Measurements from ENCODE around the gene E2F1. TPM values are rescaled to one million over a fixed set of nuclear protein-coding genes. Genes with fewer than 3 reads are reported as not detected.

E2F1 gene, protein sequence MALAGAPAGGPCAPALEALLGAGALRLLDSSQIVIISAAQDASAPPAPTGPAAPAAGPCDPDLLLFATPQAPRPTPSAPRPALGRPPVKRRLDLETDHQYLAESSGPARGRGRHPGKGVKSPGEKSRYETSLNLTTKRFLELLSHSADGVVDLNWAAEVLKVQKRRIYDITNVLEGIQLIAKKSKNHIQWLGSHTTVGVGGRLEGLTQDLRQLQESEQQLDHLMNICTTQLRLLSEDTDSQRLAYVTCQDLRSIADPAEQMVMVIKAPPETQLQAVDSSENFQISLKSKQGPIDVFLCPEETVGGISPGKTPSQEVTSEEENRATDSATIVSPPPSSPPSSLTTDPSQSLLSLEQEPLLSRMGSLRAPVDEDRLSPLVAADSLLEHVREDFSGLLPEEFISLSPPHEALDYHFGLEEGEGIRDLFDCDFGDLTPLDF
- total RNA-seq (10 to 100 TPM in 1 of 2 donors, 1 to 10 TPM in 1; 3.4 to 10.9 TPM), polyA plus RNA-seq (ENCODE audit: insufficient read length in 2 of 2) (10 to 100 TPM in 1 of 2 donors, 1 to 10 TPM in 1; 9.8 to 11.4 TPM)
- long read RNA-seq, donor 1, partial matches to known transcripts = 0 of 3 reads
- long read RNA-seq, donor 1, other reads (novel, unspliced or antisense) = 0 of 3 reads
- long read RNA-seq, donor 2, partial matches to known transcripts = 0 of 1 reads
- long read RNA-seq, donor 2, other reads (novel, unspliced or antisense) = 0 of 1 reads
- long read RNA-seq, donor 3, partial matches to known transcripts = 0 of 4 reads
- long read RNA-seq, donor 3, other reads (novel, unspliced or antisense) = 0 of 4 reads
- long read RNA-seq, donor 4, transcript E2F1-201 (7 exons, 2,503 nt) = major isoform, 5 of 5 reads
- long read RNA-seq, donor 4, partial matches to known transcripts = 0 of 5 reads
- long read RNA-seq, donor 4, other reads (novel, unspliced or antisense) = 0 of 5 reads

DNA sequence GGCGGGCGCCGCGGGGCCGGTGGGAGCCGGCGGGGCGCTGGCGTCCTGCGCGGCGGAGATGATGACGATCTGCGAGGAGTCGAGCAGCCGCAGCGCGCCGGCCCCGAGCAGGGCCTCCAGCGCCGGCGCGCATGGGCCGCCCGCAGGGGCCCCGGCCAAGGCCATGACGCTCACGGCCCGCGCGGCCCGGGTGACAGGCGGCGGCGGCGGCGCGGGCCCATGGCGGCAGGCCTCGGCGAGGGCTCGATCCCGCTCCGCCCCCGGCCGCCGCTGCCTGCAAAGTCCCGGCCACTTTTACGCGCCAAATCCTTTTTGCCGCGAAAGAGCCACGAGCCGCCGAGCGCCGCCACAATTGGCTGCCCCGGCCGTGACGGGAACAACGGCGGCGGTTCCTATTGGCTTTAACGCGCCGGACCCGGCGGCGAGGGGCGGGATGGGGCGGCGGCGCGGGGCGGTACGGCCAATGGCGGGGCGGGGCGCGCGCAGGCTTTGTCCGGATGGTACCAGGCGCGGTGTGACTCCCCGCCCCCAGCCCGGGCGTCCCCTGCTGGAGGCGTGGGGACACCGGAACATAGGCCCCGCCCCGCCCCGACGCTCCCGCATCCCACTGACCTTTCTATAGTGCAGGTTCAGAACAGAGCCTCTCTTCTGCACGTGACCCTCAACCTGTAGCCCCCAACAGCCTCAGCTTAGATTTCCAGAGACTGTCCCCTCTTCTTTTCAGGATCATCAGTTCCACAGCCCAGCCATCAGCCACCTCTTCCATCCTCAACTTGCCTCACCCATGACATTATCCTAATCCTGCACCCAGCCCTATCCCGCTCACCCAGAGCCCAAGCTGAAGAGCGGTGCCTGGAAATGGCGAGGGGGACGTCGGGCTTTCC is at the start of gene E2F1:
Gene E2F1, minus strand, starts transcription at position 286 of the 884 bp plus-strand sequence. Its CDS starts 121 bp downstream, at position 165.
- H3K4me3 ChIP-seq (ENCODE audit: low read depth, low read length) = peak within 1 kb of the TSS; percentile 46
- H3K4me1 ChIP-seq (ENCODE audit: control insufficient read depth, insufficient read depth, low read length) = peaks cover 20% of the 10 kb centered on the region
- peak within 1 kb of the TSS; percentile 41 for H3K27ac ChIP-seq (ENCODE audit: low read depth, low read length)
- no peaks in the 10 kb centered on the region for H3K36me3 ChIP-seq (ENCODE audit: control insufficient read depth, insufficient read depth, low read length)
- peak; percentile 63 to 98 (median 92) for DNase-seq (ENCODE audit: low read depth in 4 of 6, low spot score in 6 of 6)
- no peaks in the 10 kb centered on the region for H3K9me3 ChIP-seq (ENCODE audit: control insufficient read depth, insufficient read depth, low read length)
- no peaks in the 10 kb centered on the region for H3K27me3 ChIP-seq (ENCODE audit: control insufficient read depth, insufficient read depth, low read length)
- WGBS (ENCODE audit: insufficient coverage) = 2% methylated on average over 101 of the region's 101 CpGs

DNA sequence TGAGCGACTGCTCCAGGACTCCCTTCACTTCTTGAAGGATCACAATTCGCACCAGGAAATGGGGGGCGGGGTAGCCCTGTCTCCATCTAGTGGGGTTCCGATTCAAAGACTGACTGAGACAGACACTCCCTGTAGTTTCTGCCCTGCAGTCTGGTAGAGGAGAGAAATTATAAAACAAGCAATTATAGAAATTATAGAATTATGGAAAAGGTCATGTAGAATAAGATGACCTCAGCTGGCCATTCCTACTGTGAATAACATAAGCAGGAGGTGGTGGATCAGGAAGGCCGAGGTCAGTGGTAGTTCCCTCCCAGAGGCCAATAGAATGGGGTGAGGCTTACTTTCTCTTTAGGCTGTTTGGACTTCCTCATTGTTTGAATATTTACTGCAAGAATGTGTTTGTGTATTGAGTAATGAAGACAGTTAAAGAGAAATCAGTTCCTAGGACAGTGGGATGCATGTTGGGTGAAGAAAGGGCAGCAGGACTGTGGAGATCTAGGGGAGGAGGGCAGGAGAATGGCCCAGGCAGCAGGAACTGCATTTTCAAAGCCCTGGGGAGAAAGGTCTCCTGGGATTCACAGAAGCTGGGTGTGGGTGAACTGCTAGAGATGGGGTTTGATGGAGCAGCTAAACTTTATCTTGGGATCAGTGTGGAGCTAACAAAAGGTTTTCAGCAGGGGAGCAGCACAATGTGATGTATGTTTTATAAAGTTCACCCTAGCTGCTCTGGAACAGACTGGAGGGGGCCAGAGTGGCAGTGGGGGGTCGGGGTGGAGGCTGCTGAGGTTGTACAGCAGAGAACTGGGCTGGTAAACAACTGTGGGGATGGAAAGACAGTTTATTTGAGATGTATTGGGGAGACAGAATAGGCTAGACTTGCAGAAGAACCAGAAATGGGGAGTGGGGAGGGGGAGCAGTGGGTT is 47.7 kb upstream of the E2F1 start:
- Histone ChIP-seq H3K27ac (ENCODE audit: low read depth, low read length) (peak overlapping the region; percentile 80), H3K36me3 (ENCODE audit: control insufficient read depth, insufficient read depth, low read length) (no peaks in the 10 kb centered on the region), H3K4me1 (ENCODE audit: control insufficient read depth, insufficient read depth, low read length) (peaks cover 32% of the 10 kb centered on the region), H3K9me3 (ENCODE audit: control insufficient read depth, insufficient read depth, low read length) (no peaks in the 10 kb centered on the region), H3K27me3 (ENCODE audit: control insufficient read depth, insufficient read depth, low read length) (no peaks in the 10 kb centered on the region), H3K4me3 (ENCODE audit: low read depth, low read length) (no peak overlapping the region)
- DNase-seq (ENCODE audit: low read depth in 4 of 6, low spot score in 6 of 6) = peak in 1 of 6 donors; percentile 35
- WGBS (ENCODE audit: insufficient coverage) = 65% methylated on average over 4 of the region's 6 CpGs

DNA sequence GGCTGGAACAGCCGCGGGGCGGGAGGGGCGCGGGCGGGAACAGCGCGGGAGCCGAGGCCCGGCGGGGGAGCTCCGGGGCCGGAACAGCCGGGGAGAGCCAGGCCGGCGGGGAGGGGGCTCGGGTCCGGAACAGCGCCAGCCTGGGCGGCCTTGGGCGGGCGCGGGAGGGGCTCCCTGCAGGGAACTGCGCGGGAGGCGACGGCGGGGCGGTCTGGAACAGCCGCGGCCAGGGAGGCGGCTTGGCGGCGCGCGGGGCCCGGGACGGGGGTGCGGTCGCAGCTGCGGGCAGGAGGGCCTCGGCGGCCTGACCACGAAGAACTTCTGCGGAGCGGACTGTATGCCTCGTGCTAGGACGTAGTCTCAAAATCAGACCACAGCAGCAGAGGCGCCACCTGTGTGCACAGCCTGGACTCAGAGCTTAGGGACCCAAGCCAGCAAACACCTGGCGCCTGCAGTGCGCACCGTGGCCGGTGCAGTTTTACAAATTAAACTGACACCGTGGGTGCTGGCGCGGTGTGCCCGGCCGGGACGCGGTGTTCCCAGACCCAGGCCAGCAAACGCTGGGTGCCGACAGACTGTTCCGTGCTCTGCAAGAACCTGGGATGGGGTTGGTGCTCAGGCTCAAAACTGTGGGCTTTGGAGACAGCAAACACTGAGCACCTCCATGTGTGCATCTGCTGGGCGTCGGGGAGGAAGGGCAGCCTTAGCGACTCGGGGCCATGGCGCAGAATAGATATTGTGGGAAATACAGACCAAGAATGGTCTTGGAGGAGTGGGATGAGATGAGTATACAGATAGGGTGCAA is 46.2 kb upstream of the E2F1 start:
- WGBS (ENCODE audit: insufficient coverage) = under 1% methylated on average over 68 of the region's 68 CpGs
- peak in 3 of 6 donors; percentile 11 to 59 (median 17) for DNase-seq (ENCODE audit: low read depth in 4 of 6, low spot score in 6 of 6)
- peak overlapping the region; percentile 60 for H3K4me3 ChIP-seq (ENCODE audit: low read depth, low read length)
- no peaks in the 10 kb centered on the region for H3K9me3 ChIP-seq (ENCODE audit: control insufficient read depth, insufficient read depth, low read length)
- H3K27me3 ChIP-seq (ENCODE audit: control insufficient read depth, insufficient read depth, low read length) = no peaks in the 10 kb centered on the region
- peaks cover 32% of the 10 kb centered on the region for H3K4me1 ChIP-seq (ENCODE audit: control insufficient read depth, insufficient read depth, low read length)
- peak overlapping the region; percentile 88 for H3K27ac ChIP-seq (ENCODE audit: low read depth, low read length)
- H3K36me3 ChIP-seq (ENCODE audit: control insufficient read depth, insufficient read depth, low read length) = no peaks in the 10 kb centered on the region

DNA sequence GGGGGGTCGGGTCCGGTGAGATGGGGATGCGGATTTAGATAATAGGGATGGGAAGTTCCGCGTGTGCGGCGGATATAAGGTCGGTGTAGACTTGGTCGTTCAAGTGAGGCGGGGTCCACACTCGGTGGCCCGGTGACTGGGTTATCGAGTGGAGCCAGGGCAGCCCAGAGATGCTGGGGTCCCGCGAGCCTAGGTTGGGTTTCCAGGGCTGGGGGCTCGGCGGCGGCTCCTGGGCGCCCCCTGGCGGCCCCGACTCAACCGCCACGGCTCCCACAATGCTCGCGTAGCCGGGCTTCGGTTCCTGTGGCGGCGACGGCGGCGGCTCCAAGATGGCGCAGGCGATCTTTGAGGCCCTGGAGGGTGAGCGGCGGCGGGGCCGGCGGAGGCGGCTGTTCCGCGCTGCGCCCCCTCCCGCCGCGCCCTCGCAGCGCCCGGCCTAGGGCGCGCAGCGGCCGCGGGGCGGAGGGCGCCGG is 45.5 kb upstream of the E2F1 start, which contains the start of gene ZNF341:
Gene ZNF341, plus strand, starts transcription at position 304 of the 473 bp plus-strand sequence. Its CDS starts 26 bp downstream, at position 330.
- peak within 1 kb of the TSS; percentile 92 for H3K27ac ChIP-seq (ENCODE audit: low read depth, low read length)
- 3% methylated on average over 57 of the region's 57 CpGs for WGBS (ENCODE audit: insufficient coverage)
- H3K9me3 ChIP-seq (ENCODE audit: control insufficient read depth, insufficient read depth, low read length) = no peaks in the 10 kb centered on the region
- no peaks in the 10 kb centered on the region for H3K27me3 ChIP-seq (ENCODE audit: control insufficient read depth, insufficient read depth, low read length)
- peak in 5 of 6 donors; percentile 75 to 96 (median 87) for DNase-seq (ENCODE audit: low read depth in 4 of 6, low spot score in 6 of 6)
- peaks cover 32% of the 10 kb centered on the region for H3K4me1 ChIP-seq (ENCODE audit: control insufficient read depth, insufficient read depth, low read length)
- H3K36me3 ChIP-seq (ENCODE audit: control insufficient read depth, insufficient read depth, low read length) = no peaks in the 10 kb centered on the region
- H3K4me3 ChIP-seq (ENCODE audit: low read depth, low read length) = peak within 1 kb of the TSS; percentile 60

DNA sequence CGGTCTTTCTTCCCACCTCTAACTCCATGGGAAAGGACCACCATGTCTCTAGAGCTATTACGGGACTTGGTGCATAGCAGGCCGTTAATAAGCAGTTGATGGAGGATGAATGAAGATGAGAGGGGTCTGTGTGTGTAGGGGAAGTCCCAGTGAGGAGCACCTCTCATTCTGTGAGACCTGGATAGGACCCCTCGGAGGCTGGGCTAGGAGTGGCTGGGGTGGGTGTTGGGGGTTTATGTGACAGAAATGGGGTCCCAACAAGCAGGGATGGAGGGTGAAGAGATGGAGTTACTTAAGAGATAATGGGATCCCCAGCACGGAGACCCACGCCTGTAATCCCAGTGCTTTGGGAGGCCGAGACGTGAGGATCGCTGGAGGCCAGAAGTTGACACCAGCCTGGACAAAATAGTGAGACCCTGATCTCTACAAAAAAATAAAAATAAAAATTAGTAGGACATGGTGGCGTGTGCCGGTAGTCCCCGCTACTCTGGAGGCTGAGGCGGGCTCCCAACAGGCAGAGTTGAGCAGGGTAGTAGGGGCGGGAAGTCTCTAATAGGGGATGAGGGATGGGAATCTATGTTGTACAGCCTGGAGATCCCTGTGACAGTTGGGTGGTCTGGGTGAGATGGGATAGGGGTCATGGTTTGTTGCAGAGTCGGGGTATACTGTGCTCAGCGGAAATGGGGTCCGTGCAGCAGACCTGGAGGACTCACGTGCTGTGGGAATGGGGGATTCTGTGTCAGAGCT is 44.9 kb upstream of the E2F1 start:
- Histone ChIP-seq H3K36me3 (ENCODE audit: control insufficient read depth, insufficient read depth, low read length) (no peaks in the 10 kb centered on the region), H3K9me3 (ENCODE audit: control insufficient read depth, insufficient read depth, low read length) (no peaks in the 10 kb centered on the region), H3K27ac (ENCODE audit: low read depth, low read length) (peak overlapping the region; percentile 92), H3K4me3 (ENCODE audit: low read depth, low read length) (peak overlapping the region; percentile 54), H3K4me1 (ENCODE audit: control insufficient read depth, insufficient read depth, low read length) (peaks cover 32% of the 10 kb centered on the region), H3K27me3 (ENCODE audit: control insufficient read depth, insufficient read depth, low read length) (no peaks in the 10 kb centered on the region)
- 77% methylated on average over 13 of the region's 18 CpGs for WGBS (ENCODE audit: insufficient coverage)
- no peak for DNase-seq (ENCODE audit: low read depth in 4 of 6, low spot score in 6 of 6)

DNA sequence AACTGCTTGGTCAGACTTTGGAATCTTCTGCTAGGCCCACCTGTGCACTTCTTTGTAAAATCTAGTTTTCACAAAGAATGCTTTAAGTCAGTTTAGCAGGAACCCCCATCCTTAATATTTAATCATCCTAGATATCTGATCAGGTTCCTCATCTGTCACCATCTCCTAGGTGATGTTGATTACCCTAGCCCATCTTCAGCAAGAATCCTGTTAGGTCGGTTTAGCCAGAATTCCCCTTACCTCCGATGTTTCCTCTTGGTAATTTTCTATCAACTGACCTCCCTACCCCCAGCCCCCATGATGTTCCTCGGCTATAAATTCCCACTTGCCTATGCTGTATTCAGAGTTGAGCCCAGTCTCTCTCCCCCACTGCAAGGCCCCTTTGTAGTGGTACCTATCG is 42.9 kb upstream of the E2F1 start:
- DNase-seq (ENCODE audit: low read depth in 4 of 6, low spot score in 6 of 6) = no peak
- Histone ChIP-seq H3K4me3 (ENCODE audit: low read depth, low read length) (no peak overlapping the region), H3K27me3 (ENCODE audit: control insufficient read depth, insufficient read depth, low read length) (no peaks in the 10 kb centered on the region), H3K4me1 (ENCODE audit: control insufficient read depth, insufficient read depth, low read length) (peaks cover 28% of the 10 kb centered on the region), H3K9me3 (ENCODE audit: control insufficient read depth, insufficient read depth, low read length) (no peaks in the 10 kb centered on the region), H3K36me3 (ENCODE audit: control insufficient read depth, insufficient read depth, low read length) (no peaks in the 10 kb centered on the region), H3K27ac (ENCODE audit: low read depth, low read length) (no peak overlapping the region)
- WGBS (ENCODE audit: insufficient coverage) = 40% methylated on average over 1 of the region's 4 CpGs

DNA sequence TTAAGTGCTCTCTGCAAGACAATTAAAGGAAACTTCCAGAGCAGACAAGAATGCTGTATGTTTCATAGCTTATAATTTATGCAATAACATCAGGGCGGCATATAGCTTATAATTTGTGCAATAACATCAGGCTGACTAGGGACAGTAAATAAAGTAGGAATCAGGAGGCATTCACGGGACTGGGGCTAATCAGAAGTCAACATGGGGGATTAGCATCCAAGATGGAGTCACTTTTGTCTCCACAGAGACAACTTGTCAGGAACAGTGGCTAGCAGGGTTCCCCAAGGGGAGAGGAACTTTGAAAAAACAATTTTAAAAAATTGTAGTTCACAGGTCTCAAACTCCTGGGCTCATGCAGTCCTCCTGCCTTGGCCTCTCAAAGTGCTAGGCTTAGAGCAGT is 42.3 kb upstream of the E2F1 start:
- no peak for DNase-seq (ENCODE audit: low read depth in 4 of 6, low spot score in 6 of 6)
- WGBS (ENCODE audit: insufficient coverage) = 63% methylated on average over 1 of the region's 2 CpGs
- Histone ChIP-seq H3K27me3 (ENCODE audit: control insufficient read depth, insufficient read depth, low read length) (no peaks in the 10 kb centered on the region), H3K36me3 (ENCODE audit: control insufficient read depth, insufficient read depth, low read length) (no peaks in the 10 kb centered on the region), H3K9me3 (ENCODE audit: control insufficient read depth, insufficient read depth, low read length) (no peaks in the 10 kb centered on the region), H3K27ac (ENCODE audit: low read depth, low read length) (no peak overlapping the region), H3K4me3 (ENCODE audit: low read depth, low read length) (no peak overlapping the region), H3K4me1 (ENCODE audit: control insufficient read depth, insufficient read depth, low read length) (peaks cover 21% of the 10 kb centered on the region)

Measured in spinal cord (tissue), 10 donors.